Measurements from ENCODE around the gene CORT.
A peak's percentile ranks its signal among the peaks of the same experiment; 100 is the strongest.

The CORT gene

DNA sequence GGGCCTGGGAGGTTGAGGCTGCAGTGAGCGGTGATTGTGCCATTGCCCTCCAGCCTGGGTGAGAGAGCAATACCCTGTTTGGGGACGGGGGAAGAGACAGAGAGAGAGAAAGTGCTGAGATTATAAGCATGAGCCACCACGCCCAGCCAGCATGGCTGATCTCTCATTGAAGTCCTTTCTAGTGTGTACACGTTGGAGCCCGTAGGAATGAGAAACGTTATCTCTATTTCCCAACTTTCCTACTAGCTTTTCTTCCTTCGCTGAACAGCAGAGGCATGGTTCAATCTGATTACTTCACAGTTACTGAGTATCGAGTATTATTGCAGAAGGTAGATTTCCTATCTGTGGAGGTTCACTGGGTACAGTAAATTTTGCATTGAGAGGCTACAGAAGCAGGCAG, 29.5 kb downstream of the CORT start:
- DNase-seq = no peak

- no peak for DNase-seq
Measured at GRCh38 chr1:10480614-10481013, 30.8 kb downstream of the CORT start.

DNA sequence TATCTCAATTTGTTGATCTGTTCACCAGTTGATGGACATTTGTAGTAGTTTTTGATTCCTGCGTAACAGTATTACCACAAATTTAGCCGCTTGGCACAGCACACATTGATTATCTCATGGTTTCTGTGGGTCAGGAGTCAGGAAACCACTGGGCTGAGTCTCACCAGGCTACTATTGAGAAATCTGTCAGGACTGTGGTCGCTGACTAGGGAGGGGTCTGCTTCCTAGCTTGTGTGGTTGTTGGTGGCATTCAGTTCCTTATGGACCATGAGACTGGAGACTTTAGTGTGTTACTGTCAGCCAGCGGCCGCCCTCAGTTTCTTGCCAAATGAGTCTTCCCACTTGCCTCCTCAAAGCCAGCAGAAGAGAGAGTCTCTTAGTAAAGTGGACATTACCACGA, 34.7 kb downstream of the CORT start:
- DNase-seq = no peak

GRCh38 chr1:10489291-10490055, 39.6 kb downstream of the CORT start:
- no peak for DNase-seq

GRCh38 chr1:10490286-10490970, 40.6 kb downstream of the CORT start:
- no peak for DNase-seq

GRCh38 chr1:10494418-10494753, 44.6 kb downstream of the CORT start:
- DNase-seq = no peak

GRCh38 chr1:10494754-10495474, 45.1 kb downstream of the CORT start:
- DNase-seq = peak; percentile 56

DNA sequence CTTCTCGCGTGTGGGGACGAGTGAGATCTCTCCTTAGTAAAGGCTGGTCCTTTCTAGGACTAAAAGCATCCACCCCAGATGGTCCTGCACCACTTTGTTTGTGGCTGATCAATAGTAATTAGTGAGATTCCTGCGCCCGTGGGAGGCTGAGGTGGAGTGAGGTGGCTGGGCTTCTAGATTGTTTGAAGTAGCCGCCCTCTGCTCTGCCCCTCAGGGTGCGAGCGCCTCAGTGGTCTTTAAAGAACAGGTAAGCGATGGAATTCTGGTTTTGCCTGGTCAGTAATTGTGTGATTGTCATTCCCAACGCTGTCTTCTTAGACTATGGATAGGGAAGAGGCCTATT, 45.6 kb downstream of the CORT start:
- no peak for DNase-seq

DNA sequence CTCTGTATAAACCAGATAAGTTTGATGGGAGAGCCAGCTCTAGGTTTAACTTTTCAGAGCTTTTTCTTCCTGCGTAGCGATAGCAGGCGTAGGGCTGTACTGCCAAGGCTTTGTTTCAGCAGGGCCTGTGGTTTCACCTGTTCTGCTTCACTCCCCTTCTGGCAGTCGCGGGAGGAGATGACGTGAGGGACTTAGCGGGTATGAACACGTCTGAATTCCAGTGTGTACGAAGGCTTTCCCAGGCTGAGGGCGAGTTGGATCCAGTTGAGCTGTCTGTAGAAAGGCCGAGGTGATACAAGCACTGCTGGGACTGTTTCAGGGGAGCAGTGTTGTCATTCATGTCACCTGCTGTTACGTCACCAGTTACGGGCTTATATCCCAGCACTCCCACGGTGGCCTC, 46.1 kb downstream of the CORT start:
- DNase-seq = no peak

DNA sequence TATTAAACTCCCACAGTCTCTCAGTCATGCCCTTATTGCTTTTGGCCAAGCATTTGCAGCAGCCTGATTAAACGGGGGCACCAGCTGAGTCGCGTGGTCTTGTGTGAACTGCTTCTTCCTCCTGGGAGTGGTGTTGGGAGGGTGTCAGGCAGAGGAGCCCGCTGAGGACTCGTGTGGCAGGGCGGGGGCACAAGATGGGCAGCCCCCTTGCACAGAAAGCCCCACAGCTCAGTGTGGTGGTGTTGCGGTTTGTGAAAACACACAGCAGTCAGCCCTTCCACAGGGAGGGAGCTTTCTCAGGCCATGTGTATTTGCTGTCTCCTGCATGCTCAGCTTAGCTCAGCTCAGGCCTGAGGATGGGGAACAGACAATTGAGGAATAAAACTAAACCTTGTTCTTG, 47.3 kb downstream of the CORT start:
- DNase-seq = no peak

- no peak for DNase-seq
Measured at GRCh38 chr1:10498231-10498630, 48.4 kb downstream of the CORT start.

All from T1000 (cell line).